ENCODE results near the gene GNAI3. TPM values are rescaled to one million over a fixed set of nuclear protein-coding genes. Genes with fewer than 3 reads are reported as not detected.
"Not testable (repeated sequence)": the region's sequence is repeated elsewhere in the genome, so short reads cannot be mapped to it uniquely, and the experiment has no call there.

GNAI3 gene
- total RNA-seq, 2 experiments from 2014 or later = 3.8 to 6.1 TPM

- Histone ChIP-seq H3K36me3 (ENCODE audit: insufficient read depth, low read length) (no peaks in the 10 kb centered on the region), H3K4me1 (ENCODE audit: insufficient read depth, low read length, poor library complexity, severe bottlenecking) (peaks cover 5% of the 10 kb centered on the region), H4K20me1 (ENCODE audit: insufficient read depth, low read length) (no peaks in the 10 kb centered on the region), H3K4me2 (ENCODE audit: low read length) (no peak overlapping the region), H3K9me2 (ENCODE audit: insufficient read depth, low read length) (no peaks in the 10 kb centered on the region), H2AFZ (ENCODE audit: low read length) (no peak overlapping the region), H3K9me3 (ENCODE audit: low read length) (no peaks in the 10 kb centered on the region), H3K27ac (ENCODE audit: low read depth, low read length, poor library complexity, severe bottlenecking) (no peak overlapping the region), H3K4me3 (ENCODE audit: low read depth, low read length, poor library complexity, severe bottlenecking) (no peak overlapping the region), H3K79me2 (ENCODE audit: insufficient read depth, low read depth, low read length) (no peaks in the 10 kb centered on the region)
- ChIA-PET POLR2A (interaction anchor here (0.9 kb wide), 1 partner anchor 95 kb away, joined by 3 read pairs; no protein-coding TSS in a partner anchor), CTCF (ENCODE audit: unreplicated experiment) (no interaction called here)
- TF ChIP-seq CTCF (conservative IDR thresholded peaks at IDR 0.05; ENCODE audit: low read length) = no peak
- no peak for TF ChIP-seq EZH2phosphoT487 (IDR thresholded peaks at IDR 0.05; ENCODE audit: borderline replicate concordance, low read depth, low read length)
- BruUV-seq (replicated peaks) = no TSS peak
- DNase-seq (ENCODE audit: low spot score) = no peak
- intact Hi-C loops (cut with micrococcal nuclease; ENCODE audit: unreplicated experiment) = no loop called here
Measured at GRCh38 chr1:109658533-109659042, 110.2 kb downstream of the GNAI3 start.

- intact Hi-C loops (cut with micrococcal nuclease; ENCODE audit: unreplicated experiment) = no loop called here
- CTCF ChIA-PET (ENCODE audit: unreplicated experiment) = no interaction called here
- Histone ChIP-seq H3K9me3 (ENCODE audit: low read length) (no peaks in the 10 kb centered on the region), H3K4me3 (ENCODE audit: low read depth, low read length, poor library complexity, severe bottlenecking) (no peak overlapping the region), H3K4me1 (ENCODE audit: insufficient read depth, low read length, poor library complexity, severe bottlenecking) (peaks cover 9% of the 10 kb centered on the region), H2AFZ (ENCODE audit: low read length) (no peak overlapping the region), H4K20me1 (ENCODE audit: insufficient read depth, low read length) (no peaks in the 10 kb centered on the region), H3K79me2 (ENCODE audit: insufficient read depth, low read depth, low read length) (no peaks in the 10 kb centered on the region), H3K36me3 (ENCODE audit: insufficient read depth, low read length) (no peaks in the 10 kb centered on the region), H3K4me2 (ENCODE audit: low read length) (no peak overlapping the region), H3K9me2 (ENCODE audit: insufficient read depth, low read length) (no peaks in the 10 kb centered on the region), H3K27ac (ENCODE audit: low read depth, low read length, poor library complexity, severe bottlenecking) (no peak overlapping the region)
- BruUV-seq (replicated peaks) = no TSS peak
- TF ChIP-seq CTCF (conservative IDR thresholded peaks at IDR 0.05; ENCODE audit: low read length) (no peak), EZH2phosphoT487 (IDR thresholded peaks at IDR 0.05; ENCODE audit: borderline replicate concordance, low read depth, low read length) (no peak)
- POLR2A ChIA-PET = no interaction called here
- DNase-seq (ENCODE audit: low spot score) = no peak
Measured at GRCh38 chr1:109659145-109659544, 110.7 kb downstream of the GNAI3 start.

GRCh38 chr1:109659997-109660690 lies 111.7 kb downstream of the GNAI3 start:
- TF ChIP-seq EZH2phosphoT487 (IDR thresholded peaks at IDR 0.05; ENCODE audit: borderline replicate concordance, low read depth, low read length) (no peak), CTCF (conservative IDR thresholded peaks at IDR 0.05; ENCODE audit: low read length) (no peak)
- BruUV-seq (replicated peaks) = no TSS peak
- Histone ChIP-seq H3K4me3 (ENCODE audit: low read depth, low read length, poor library complexity, severe bottlenecking) (no peak overlapping the region), H3K4me2 (ENCODE audit: low read length) (no peak overlapping the region), H3K9me2 (ENCODE audit: insufficient read depth, low read length) (no peaks in the 10 kb centered on the region), H3K4me1 (ENCODE audit: insufficient read depth, low read length, poor library complexity, severe bottlenecking) (peaks cover 9% of the 10 kb centered on the region), H3K79me2 (ENCODE audit: insufficient read depth, low read depth, low read length) (no peaks in the 10 kb centered on the region), H3K9me3 (ENCODE audit: low read length) (no peaks in the 10 kb centered on the region), H3K27ac (ENCODE audit: low read depth, low read length, poor library complexity, severe bottlenecking) (no peak overlapping the region), H4K20me1 (ENCODE audit: insufficient read depth, low read length) (no peaks in the 10 kb centered on the region), H3K36me3 (ENCODE audit: insufficient read depth, low read length) (no peaks in the 10 kb centered on the region), H2AFZ (ENCODE audit: low read length) (no peak overlapping the region)
- ChIA-PET POLR2A (no interaction called here), CTCF (ENCODE audit: unreplicated experiment) (no interaction called here)
- intact Hi-C loops (cut with micrococcal nuclease; ENCODE audit: unreplicated experiment) = no loop called here
- DNase-seq (ENCODE audit: low spot score) = no peak

GRCh38 chr1:109660691-109661026 lies 112.2 kb downstream of the GNAI3 start:
- DNase-seq (ENCODE audit: low spot score); H3K9me2 ChIP-seq (ENCODE audit: insufficient read depth, low read length); H3K27ac ChIP-seq (ENCODE audit: low read depth, low read length, poor library complexity, severe bottlenecking); H3K9me3 ChIP-seq (ENCODE audit: low read length); H3K79me2 ChIP-seq (ENCODE audit: insufficient read depth, low read depth, low read length); H3K36me3 ChIP-seq (ENCODE audit: insufficient read depth, low read length); CTCF ChIA-PET (ENCODE audit: unreplicated experiment); H4K20me1 ChIP-seq (ENCODE audit: insufficient read depth, low read length); intact Hi-C loops (cut with micrococcal nuclease; ENCODE audit: unreplicated experiment); H2AFZ ChIP-seq (ENCODE audit: low read length); H3K4me2 ChIP-seq (ENCODE audit: low read length); H3K4me3 ChIP-seq (ENCODE audit: low read depth, low read length, poor library complexity, severe bottlenecking); H3K4me1 ChIP-seq (ENCODE audit: insufficient read depth, low read length, poor library complexity, severe bottlenecking); BruUV-seq (replicated peaks): not testable (repeated sequence)
- POLR2A ChIA-PET = interaction anchor here (0.5 kb wide), 1 partner anchor 418 kb away, joined by 3 read pairs; no protein-coding TSS in a partner anchor

Data from OCI-LY7 (cell line).